NCI-H2107 treated with DMSO at 0.1 percent for 48 hours (cell line): ENCODE measurements around the gene NAPA.
A peak's percentile ranks its signal among the peaks of the same experiment; 100 is the strongest.

Experiments used
- DNase-seq: peaks from one replicate; lab custom pipeline; 2025; ENCODE audit not compliant: unreplicated experiment; lab: John Stamatoyannopoulos, UW

The NAPA gene

DNA sequence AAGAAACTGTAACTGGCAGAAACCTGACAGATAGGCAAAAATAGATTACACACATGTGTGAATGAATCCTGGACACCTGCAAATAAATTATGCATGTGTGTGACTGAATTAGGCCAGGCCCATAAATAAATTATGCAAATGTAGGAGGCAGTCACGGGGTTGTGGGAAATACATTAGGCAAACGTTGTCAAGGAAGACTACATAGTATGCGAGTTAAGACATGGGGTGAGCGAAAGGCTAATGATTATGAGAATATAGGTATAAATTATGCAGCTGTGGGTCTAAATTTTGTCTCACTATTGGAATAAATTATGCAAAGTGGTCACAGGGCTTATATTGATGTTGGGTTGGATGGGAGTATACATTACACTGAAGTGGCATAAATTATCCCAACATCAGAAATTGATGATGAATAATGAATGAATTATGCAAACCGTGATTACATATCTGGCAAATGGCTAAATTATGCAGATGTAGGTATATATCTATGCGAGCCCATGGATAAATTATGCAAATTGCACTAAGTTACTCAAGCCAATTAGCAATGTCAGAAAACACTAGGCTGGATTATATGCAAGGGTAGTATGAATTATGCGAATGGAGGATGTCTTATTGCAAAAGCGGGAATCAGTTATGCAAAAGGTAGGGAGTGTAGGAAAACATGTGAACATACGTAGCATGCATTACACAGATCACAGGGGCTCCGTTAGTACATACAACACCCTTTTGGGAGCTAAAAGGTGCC lies 50.0 kb downstream of the NAPA start:
- no peak for DNase-seq

DNA sequence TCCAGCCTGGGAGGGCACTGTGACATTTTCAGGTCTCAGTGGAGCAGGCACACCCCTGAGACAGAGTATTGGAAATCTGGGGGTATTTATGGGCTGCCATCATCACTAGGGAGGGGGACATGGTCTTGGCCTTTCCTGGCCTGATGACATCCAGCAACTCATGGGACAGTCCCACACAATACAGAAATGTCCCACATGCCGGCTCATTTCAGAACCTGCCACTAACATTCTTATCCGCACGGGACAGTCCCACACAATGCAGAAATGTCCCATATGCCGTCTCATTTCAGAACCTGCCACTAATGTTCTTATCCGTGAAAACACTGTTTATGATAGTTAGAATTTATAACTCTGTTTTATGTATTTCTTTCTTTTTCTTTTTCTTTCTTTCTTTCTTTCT lies 53.0 kb downstream of the NAPA start:
- no peak for DNase-seq

DNA sequence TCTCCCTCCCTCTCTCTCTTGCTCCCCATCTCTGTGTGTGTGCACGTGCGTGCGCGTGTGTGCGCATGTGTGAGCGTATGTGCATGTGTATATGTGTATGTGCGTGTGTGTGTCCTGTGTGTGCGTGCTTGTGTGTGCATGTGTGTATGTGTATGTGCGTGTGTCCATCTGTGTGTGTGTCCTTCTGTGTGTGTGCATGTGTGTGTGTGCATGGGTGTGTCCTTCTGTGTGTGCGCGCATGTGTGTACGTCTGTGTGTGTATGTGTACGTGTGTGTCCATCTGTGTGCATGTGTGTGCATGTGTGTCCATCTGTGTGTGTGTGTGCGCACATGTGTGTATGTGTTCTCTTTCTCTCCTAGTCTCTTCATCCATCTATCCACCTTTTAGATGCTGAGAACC lies 55.4 kb downstream of the NAPA start:
- no peak for DNase-seq

DNA sequence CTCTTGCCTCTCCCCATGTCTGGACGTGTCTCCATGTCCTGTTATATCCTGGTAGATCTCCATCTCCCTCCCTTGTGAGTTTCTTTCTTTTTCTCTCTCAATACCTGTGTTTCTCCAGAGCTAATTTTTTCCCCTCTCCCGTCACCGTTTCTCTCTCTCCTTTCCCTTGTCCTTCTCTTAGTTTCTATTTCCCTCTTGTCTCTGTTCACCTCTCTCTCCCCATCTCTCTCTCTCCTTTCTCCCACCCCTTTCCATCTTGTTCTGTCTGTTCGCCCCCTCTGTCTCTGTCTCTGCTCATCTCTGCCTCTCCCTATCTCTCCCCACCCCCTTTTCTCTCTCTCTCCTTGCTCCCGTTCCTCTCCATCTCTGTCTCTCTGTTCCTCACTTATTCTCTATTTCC lies 56.2 kb downstream of the NAPA start:
- no peak for DNase-seq

DNA sequence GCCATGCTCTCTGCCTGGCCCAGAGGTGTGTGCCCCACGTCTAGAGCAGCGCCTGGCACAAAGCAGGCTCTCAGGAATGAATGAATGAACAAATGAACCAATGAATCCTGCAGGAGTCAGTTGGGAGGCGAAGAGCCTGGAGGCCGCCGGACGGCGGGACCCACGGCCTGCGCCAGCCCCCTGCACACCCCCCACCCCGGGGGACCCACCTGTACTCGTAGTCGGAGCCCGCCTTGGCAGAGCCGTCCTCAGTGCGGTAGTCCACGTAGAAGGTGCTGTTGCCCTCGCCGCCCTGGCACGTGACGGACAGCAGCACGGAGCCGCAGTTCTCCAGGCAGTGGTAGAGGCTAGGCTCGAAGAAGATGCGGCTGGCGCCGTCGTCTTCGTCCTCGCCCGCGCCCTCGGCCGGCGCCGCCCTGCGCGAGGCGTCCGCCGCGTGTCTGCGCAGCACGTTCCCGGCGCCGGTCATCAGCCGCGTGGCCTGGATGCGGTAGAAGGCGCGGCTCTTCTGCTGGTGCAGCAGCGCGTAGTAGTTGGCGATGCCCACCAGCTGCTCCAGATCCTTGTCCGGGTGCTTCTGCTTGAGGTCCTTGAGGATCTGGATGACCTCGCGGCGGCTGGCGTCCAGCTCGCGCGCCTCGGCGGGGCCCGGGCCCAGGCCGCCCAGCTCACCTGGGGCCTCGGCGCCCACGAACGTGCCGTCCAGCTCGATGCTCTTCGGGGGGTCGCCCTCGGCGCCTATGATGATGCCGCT lies 58.0 kb downstream of the NAPA start:
- no peak for DNase-seq

DNA sequence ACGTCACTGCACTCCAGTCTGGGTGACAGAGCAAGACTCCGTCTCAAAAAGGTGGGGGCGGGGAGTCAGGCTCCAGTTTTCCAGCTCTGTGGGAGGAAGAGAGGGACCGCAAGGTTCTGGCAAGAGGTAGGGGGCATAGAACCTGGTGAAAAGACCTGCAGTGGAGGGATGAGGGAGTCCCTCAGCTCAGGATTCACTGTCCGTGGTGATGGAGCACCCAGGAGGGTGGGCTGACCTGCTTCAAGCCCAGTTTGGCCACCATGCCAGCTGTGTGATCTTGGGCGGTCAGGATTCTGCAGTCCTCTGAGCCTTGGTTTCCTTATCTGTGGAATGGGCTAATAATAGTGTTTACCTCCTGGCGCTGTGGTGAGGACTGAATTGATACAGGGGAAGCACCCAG lies 64.4 kb downstream of the NAPA start:
- no peak for DNase-seq

DNA sequence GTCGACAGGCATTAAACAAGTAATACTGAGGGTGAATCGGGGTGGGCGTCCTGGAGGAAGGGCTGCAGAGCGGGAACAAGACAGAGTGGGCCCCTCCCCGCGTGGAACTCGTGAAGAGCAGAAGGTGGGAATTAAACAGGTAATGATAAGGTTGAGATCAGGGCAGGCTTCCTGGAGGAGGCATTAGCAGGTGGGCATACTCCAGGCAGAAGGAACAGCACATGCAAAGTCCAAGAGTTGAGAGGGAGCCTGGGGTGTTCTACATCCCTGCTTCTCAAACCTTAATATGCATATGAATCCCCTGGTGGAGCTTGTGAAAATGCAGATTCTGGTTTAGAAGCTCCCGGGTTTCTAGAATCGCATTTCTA lies 66.5 kb downstream of the NAPA start:
- DNase-seq: no peak

DNA sequence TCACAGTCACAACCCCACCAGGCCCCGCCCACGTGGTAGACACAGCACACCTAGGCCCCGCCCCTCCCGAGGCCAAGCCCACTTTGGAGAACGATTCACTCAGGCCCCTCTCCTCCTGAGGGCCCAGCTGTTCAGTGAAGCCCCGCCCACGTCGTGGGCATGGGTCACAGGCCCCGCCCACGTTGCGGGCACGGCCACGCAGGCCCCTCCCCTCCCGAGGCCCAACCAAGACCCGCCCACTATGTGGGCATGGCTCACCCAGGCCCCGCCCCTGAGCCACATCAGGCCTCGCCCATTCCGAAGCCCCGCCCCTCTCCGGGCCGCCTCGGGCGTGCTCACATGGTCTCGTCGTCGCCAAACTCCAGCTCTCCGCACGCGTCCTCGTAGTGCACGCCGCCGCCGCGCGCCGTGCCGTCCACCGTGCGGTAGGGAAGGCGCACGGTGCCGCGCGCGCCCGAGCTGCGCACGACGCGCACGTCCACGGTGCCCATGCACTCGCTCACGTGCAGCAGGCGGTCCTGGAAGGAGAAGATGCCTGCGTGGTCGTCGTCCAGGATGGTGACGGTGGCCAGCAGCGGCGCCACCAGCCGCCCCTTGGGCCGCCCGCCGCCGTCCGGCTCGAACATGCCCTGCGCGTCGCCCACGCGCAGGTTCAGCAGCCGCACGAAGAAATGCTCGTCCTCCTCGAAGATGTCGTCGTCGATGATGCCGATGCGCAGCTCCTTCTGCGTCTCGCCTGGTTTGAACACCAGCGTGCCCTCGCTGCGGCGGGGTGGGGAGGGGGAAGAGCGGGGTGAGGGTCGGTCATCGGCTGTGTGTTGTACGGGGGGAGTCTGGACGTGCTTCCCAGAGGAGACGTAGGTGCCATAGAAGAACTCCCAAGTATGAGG lies 67.1 kb downstream of the NAPA start:
- DNase-seq: no peak

DNA sequence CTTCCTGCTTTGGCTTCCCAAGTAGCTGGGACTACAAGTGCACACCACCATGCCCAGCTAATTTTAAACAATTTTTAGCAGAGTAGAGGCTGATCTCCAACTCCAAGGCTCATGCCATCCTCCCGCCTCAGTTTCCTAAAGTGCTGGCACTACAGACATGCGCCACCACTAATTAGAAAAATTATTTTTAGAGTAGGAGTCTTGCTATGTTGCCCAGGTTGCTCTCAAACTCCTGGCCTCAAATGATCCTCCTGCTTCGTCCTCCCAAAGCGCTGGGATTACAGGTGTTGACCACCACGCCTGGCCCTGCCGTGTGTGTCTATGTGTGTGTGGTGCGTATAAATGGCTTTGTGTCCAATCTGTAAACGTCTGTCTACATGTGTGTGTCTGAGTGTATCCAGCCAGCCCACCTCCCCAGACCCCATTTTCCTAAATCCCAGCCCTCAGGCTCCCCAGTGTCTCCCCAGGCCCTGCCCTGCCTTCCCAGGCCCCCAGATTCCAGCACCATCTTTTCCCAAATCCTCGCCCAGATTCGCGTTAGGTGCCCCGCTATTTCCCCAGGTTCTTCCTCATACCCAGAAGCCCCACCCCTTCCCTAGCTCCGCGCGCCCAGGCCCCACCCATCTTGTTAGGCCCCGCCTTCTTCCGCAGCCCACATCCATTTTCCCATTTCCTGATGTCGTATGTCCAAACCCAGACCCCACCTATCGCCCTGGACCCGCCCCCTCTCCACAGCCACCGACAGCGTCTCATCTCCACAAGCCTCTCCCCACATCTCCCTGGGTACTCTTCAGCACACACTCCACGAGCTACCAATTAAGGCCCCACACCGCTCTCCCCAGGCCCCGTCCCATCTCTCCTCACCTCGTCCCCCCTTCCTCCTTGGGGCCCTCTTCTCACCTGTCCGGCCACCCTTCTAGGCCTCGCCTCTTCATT lies 68.1 kb downstream of the NAPA start:
- DNase-seq: no peak

DNA sequence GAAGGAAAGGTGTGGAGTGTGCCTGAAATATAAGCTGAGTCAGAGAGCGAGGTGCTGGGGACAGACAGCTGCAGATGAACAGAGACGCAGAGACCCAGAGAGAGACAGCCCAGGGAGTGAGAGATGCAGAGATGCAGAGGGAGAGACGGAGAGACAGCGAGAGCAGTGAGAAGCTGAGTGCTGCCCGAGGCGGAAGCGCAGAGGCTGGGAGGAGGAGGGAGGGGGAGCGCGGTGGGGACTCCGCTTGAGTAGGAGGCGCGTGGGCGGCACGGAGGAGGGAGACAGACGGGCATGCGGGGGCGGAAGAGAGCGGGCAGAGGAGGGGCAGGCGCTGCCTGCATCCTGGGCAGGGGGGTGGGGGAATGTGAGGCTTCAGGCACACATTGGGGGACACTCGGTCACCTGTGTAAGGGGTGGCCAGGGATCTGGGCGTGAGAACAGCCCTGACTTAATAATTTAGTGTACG lies 68.9 kb downstream of the NAPA start:
- DNase-seq: peak; percentile 19

DNA sequence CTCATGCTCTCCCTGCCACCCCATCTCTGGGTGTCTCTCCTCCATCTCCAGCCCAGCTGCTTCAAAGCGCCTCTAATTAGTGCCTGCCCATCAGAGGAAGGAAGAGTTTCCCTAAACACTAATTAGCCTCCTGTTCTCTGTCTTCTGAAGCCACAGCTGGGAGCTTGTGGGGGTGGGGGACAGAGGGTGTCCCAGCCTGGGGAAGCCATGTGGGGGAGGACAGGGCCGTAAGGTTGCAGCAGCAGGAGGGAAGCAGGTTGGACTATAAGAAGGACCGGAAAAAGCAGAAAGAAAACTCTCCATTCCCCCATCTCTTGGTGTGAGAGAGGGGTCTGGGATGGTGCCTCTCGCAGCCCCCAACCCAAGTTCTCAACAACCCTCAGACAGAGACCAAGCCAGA lies 69.3 kb downstream of the NAPA start:
- DNase-seq: no peak

DNA sequence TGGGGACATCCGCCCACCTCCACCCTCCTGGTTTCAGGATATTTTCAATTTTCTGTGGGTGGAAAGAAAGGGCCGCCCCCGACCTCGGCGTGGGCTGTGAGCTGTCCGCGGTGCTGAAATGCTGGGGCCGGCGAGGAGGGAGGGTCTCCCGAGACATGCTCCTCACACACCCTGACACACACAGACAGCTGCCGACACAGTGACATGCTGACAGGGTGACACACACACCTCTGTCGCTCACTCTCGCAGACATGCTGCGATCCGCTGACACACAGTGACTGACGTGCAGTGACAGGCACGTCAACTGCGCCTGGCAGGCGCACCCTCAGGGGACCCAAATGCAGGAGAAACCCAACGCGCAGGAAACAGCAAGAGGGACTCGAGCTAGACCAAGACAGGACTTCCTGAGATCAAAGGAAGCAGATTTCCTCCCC lies 70.5 kb downstream of the NAPA start:
- no peak for DNase-seq

DNA sequence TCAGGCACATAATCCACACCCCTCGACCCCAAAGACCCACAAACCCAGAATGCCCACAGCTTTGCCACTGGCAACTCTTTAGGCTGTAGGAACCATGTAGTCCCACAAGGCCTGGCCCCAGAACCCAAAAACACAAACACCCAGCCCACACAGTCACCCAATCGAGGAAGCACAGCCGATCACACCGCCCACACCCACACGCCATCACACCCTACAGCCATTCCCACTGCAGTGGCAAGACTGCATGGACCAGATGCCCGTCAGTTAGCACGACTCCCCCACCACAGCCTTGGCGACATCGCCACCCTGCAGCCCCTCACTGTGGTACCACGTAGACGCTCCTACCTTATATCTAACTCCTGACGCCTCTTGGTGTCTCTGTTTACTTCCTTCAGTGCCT lies 71.5 kb downstream of the NAPA start:
- no peak for DNase-seq

DNA sequence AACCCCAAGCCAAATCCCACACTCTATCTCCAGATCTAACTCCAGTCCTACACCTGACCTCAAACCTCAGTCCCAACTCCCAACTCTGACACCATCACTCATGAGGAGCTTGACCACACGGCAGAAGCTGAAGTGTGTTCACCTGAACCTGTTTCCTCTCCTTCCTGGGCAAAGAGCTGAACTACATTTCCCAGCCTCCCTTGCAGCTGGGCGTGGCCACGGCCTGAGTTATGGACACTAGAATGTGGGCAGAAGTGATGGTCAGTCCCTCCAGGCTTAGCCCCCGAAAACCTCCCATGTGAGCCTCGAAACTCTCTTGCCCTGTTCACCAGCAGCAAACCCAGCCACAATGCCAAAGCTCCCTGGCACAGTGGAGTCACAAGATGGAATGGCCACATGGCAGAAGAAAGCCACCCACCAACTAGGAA lies 76.1 kb downstream of the NAPA start:
- no peak for DNase-seq
